COR-L47 (cell line): Measurements from ENCODE around the gene KIFBP.

ENCODE experiments used
- DNase-seq: peaks from one replicate; lab custom pipeline; 2025; lab: John Stamatoyannopoulos, UW

KIFBP gene

GRCh38 chr10:69051710-69052487, 63.3 kb downstream of the KIFBP start:
- no peak for DNase-seq

DNA sequence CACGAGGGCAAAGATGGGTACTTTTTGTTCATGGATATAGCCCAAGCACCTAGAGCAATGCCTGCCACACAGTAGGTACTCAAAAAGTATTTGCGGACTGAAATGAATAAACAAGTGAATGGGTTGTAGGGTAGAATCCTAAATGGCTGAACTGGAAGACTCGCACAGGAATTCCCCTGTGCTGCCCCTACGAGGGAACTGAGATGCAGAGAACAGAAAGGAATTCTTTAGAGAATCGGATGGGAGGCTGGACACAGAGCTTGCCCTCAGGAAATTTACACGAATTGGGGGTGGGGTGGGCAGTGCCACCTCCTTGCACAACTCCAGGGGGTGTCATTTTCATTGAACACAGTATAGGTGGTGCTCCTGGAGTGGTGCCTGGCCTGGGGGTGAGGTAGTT, 64.1 kb downstream of the KIFBP start:
- DNase-seq = no peak

DNA sequence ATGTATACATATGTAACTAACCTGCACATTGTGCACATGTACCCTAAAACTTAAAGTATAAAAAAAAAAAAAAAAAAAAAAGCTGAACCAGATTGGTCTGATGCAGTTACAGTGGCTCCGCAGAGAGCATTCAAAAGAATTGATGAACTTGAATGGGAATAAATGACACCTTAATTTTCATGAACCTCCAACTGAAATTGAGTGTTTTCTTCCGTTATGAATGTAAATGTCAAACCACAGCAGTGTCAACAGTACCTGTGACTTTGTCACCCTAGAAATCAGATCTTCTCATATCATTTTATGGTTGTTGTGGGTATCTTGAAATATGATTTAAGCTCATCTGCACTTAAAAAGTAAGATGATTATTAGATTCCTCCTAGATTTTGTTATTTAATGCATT, 66.6 kb downstream of the KIFBP start:
- no peak for DNase-seq

GRCh38 chr10:69056129-69056528, 67.5 kb downstream of the KIFBP start:
- no peak for DNase-seq

GRCh38 chr10:69056536-69057260, 68.1 kb downstream of the KIFBP start:
- DNase-seq = no peak

DNA sequence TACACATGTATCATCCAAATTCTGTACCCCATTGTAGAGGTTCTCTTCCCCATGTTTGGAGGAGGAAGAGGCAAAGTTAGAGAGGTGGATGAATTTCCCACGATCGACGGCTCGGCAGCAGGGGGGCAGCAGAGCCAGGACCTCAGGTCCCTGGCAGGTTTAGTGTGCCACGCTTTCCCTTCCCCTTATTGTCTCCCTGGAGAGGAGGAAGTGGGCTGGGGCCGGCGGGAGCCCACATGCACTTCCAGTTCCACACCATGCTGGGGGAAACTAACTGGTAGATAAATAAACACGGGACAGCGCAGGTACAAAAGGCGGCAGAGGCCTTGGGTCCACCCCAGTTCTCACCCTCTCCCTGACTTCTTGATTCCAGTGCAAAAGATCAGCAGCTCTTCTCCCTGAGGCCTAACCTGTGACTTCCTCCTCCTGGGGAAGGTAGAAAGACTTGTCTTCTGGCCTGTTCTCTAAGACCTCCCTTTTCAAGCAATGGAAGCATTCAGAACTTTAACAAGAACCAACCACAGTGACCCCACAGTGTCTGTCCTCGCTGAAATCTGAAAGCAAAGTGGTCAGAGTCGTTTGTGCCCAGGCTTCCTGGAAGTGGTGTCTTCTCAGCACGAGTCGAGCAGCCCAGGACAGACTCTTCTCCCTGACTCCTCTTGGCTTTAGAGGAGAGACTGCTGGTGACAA, 68.8 kb downstream of the KIFBP start:
- no peak for DNase-seq

DNA sequence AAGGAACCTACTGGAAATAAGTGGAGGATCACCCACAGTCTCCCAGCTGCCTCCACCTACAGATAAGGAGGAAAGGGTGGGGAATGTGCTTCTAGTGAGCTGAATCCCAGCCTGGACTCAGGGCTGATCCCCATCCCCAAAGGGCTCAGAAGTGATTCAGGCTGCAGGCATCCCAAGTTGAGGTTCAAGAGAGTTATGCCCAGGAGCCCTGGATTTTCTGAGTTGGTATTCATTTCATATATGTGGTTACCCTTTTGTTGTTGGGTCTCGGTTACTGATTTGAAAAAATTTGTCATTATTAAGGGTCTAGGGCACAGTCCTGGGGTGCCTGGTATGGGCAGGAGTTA, 69.3 kb downstream of the KIFBP start:
- DNase-seq = no peak

GRCh38 chr10:69060127-69060798, 71.7 kb downstream of the KIFBP start:
- DNase-seq = no peak

DNA sequence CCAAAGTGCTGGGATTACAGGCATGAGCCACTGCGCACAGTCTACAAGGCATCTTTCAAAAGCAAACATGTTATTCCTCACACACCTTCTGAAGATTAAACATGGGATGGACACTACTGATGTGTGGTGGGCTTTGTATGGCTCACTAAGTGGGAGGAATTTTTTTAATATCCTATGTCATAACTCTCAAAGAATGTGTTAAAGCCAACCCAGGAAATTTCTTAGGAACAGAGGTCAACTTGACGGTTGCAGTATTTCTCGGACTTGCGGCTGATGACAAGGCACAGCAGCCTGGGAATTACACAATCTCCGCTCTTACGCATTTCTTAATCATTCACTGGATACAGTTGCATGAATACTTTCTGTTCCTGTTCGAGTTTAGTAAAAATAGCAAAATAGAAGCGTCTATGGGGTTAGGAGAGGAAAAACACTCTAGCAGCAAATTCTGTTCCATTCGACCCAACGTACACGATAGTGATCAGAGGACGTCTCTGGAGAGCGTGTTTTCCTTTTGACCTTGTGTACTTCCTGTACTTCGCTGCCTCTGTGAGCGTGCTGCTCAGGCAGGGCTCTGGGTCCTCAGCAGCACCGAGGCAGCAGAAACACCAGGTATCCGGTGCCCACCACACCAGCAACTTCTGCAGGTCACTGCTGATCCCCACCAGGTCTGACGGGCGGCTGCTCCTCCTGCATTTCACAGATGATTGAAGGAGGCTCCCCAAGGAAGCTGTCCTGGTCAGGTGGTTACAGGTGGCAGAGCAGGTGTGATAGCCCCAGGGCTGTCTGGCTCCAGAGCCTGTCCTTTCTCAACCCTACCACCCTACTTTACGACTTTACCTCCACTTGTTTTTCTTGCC, 72.9 kb downstream of the KIFBP start:
- no peak for DNase-seq

DNA sequence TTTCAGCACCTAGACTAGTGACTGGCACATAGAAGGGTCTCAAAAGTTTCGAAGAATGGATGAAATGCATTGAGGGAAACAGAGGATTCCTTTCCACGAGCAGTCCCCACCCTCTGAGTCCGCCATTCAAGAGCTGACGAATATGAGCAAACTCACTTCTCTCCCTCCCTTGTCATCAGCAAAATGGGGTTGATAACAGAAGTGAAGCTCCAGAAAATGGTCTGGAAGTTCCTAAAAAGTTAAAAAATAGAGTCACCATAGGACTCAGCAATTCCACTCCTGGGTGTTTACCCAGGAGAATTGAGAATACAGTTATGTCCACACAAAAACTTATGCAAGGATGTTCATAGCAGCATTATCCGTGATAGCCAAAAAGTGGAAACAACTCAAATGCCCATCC, 74.3 kb downstream of the KIFBP start:
- no peak for DNase-seq

GRCh38 chr10:69064762-69065328, 76.2 kb downstream of the KIFBP start:
- no peak for DNase-seq

DNA sequence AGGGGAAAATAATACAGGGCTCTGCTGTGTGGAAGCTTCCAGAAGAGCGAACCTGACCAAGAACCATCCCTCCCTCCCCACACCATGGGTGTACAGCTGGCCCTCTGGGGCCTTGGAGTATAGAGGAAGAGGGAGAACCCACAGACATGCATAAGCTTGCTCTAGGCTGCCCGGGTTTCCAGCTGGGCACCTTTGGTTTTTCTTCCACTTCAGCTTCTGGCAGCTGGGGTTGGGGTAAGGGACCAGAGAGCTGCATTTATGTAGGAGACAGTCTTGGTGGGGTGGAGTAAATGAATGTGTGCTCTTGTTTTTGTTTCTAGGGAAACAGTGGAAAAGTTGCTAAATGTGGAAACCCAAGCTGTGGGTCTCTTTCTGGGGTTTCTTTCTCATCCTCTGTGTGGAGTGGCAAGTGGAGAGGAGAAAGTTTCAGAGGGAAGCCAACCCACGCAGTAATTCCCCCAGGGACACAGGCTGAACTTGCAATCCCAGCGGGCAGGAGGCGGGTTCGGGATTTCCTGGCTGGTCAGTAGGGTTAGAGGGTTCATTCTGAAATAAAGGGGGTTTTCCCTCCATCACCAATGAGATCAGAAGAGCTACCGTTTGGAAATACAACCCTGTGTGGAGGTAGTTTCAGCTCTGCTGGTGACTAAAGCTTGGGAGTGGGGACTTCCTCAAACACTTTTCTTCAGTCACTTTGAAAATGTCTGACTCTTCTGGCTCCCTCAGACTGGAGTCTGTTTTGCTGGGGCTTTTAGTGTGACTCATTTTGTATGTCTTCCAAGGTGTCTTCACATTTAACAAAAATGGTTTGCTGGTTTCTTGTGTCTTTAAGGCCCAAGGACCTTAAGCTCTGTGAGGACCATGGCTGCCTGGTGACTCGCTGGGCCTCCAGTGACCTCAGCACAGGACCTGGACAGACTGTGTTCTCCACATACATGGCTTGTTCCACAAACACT, 77.1 kb downstream of the KIFBP start:
- no peak for DNase-seq
